GM19324 (cell line): ENCODE results near the gene FGF8.

ENCODE experiments used
- ATAC-seq: cut with Tn5 transposase; IDR thresholded peaks from one replicate; pipeline ENCODE4 v1.9.1; 2021; ENCODE audit warnings: mild to moderate bottlenecking, moderate library complexity; ENCODE audit not compliant: unreplicated experiment, low FRiP score

FGF8 gene

GRCh38 chr10:101770331-101771215 is 5.3 kb downstream of the FGF8 start:
- ATAC-seq = no peak

- no peak for ATAC-seq
These were observed 6.3 kb downstream of the FGF8 start for GRCh38 chr10:101769541-101770180.

GRCh38 chr10:101768791-101769170 is 7.1 kb downstream of the FGF8 start:
- no peak for ATAC-seq

- ATAC-seq = no peak
These were observed 7.7 kb downstream of the FGF8 start for GRCh38 chr10:101767966-101768790.

- ATAC-seq = no peak
These were observed 8.3 kb downstream of the FGF8 start for GRCh38 chr10:101767600-101767945.

GRCh38 chr10:101766753-101767599 is 8.9 kb downstream of the FGF8 start:
- ATAC-seq = no peak

- no peak for ATAC-seq
These were observed 9.6 kb downstream of the FGF8 start for GRCh38 chr10:101766306-101766705.

- no peak for ATAC-seq
These were observed 12.6 kb downstream of the FGF8 start for GRCh38 chr10:101763141-101763846.

GRCh38 chr10:101762736-101763135 is 13.2 kb downstream of the FGF8 start:
- no peak for ATAC-seq

- no peak for ATAC-seq
These were observed 14.7 kb downstream of the FGF8 start for GRCh38 chr10:101761226-101761625.

- no peak for ATAC-seq
These were observed 15.4 kb downstream of the FGF8 start for GRCh38 chr10:101760510-101760909.

GRCh38 chr10:101759309-101760247 is 16.3 kb downstream of the FGF8 start:
- no peak for ATAC-seq

GRCh38 chr10:101758858-101759257 is 17.1 kb downstream of the FGF8 start:
- no peak for ATAC-seq

GRCh38 chr10:101752241-101752640 is 23.7 kb downstream of the FGF8 start:
- no peak for ATAC-seq

GRCh38 chr10:101749047-101750016 is 26.6 kb downstream of the FGF8 start:
- ATAC-seq = no peak

- ATAC-seq = no peak
These were observed 27.4 kb downstream of the FGF8 start for GRCh38 chr10:101748496-101748895.

GRCh38 chr10:101745074-101745696 is 30.7 kb downstream of the FGF8 start:
- no peak for ATAC-seq
